Measurements from ENCODE around the gene USP37. TPM values are rescaled to one million over a fixed set of nuclear protein-coding genes. Genes with fewer than 3 reads are reported as not detected.
A peak's percentile ranks its signal among the peaks of the same experiment; 100 is the strongest.

Gene USP37
- polyA plus RNA-seq, 2 of the 4 experiments (the other 2 are of a cell fraction): 5.1 to 12.8 TPM

DNA sequence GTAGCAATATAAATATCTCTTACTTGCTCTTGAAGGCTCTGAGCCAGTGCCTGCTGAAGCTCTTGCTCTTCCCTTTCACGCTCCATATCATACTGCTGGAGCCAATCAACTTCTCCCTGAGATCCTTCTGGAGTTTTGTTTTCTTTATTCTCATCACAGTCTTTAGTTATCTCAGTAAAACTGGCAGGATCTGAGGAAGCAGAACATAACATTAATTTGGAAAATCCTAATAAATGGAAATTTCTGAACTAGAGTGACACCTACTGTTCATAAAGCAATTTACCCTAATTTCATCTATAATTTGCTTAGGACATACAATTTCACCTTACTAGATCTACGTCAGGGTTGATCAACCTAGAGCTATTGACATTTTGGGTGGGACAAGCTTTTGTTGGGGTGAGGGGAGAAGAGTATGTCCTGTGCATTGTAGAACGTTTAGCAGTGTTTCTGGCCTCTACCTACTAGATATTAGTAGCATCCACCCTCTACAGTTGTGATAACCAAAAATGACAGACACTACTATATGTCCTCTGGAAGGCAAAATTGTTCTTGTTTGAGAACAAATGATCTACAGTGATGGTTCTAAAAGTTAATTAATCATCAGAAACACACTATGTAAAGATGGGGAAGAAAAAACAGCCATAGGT, 102.0 kb downstream of the USP37 start:
- ChIA-PET POLR2A (no interaction called here), CTCF (interaction anchor here (0.5 to 3.4 kb wide), 36 partner anchors 9 to 602 kb away, joined by 3 to 23 read pairs (median 5); partner anchors contain the start of genes CATIP and PNKD)
- H3K4me1 ChIP-seq: no peaks in the 10 kb centered on the region
- H3K4me2 ChIP-seq: no peak overlapping the region
- peak in 1 of 2 experiments; percentile 23 for DNase-seq (ENCODE audit: low read depth in 1 of 2, low spot score in 1 of 2)
- H3K9me3 ChIP-seq: no peaks in the 10 kb centered on the region
- H3K27ac ChIP-seq: no peak overlapping the region
- WGBS (ENCODE audit: missing lambda C conversion rate): 47% methylated on average over 3 of the region's 3 CpGs
- H3K4me3 ChIP-seq: no peak overlapping the region
- peak; percentile 64 to 71; a peak in 5 of 6 replicates for ATAC-seq
- TF ChIP-seq HEYL (CRISPR knock-in tag; IDR thresholded peaks at IDR 0.05): no peak
- peak; percentile 60 to 66 for TF ChIP-seq RAD21 (conservative IDR thresholded peaks at IDR 0.05 in 1 of 2, IDR thresholded peaks at IDR 0.05 in 1 of 2)
- no peak for TF ChIP-seq HOXB5 (CRISPR knock-in tag; IDR thresholded peaks at IDR 0.05)
- TF ChIP-seq POLR2A (IDR thresholded peaks at IDR 0.05; ENCODE audit: low read length): no peak
- TF ChIP-seq SMC3 (IDR thresholded peaks at IDR 0.05): peak; percentile 45; the same call in 2 of the 3 replicates
- TF ChIP-seq, protein P1, sequence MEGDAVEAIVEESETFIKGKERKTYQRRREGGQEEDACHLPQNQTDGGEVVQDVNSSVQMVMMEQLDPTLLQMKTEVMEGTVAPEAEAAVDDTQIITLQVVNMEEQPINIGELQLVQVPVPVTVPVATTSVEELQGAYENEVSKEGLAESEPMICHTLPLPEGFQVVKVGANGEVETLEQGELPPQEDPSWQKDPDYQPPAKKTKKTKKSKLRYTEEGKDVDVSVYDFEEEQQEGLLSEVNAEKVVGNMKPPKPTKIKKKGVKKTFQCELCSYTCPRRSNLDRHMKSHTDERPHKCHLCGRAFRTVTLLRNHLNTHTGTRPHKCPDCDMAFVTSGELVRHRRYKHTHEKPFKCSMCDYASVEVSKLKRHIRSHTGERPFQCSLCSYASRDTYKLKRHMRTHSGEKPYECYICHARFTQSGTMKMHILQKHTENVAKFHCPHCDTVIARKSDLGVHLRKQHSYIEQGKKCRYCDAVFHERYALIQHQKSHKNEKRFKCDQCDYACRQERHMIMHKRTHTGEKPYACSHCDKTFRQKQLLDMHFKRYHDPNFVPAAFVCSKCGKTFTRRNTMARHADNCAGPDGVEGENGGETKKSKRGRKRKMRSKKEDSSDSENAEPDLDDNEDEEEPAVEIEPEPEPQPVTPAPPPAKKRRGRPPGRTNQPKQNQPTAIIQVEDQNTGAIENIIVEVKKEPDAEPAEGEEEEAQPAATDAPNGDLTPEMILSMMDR (IDR thresholded peaks at IDR 0.05): peak; percentile 74
- no peak for TF ChIP-seq EP300 (IDR thresholded peaks at IDR 0.05)
- TF ChIP-seq GATA3 (IDR thresholded peaks at IDR 0.05; ENCODE audit: borderline replicate concordance): no peak
- no peak for FAIRE-seq

DNA sequence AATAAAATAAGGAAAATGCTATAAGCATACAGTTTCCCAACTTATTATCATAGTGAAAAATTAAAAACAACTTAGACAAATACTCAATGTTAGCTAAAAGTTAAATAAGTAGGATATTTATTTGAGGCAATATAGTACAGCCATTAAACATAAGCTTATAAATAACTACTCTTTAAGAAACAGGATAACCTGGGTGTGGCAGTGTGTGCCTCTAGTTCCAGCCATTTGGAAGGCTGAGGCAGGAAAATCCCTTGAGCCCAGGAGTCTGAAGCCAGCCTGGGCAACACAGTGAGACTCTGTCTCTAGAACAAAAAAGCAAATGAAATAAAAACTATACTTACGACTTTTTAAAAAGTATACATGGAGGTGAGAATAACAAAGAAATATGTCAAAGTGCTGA, 109.6 kb downstream of the USP37 start:
- H3K4me2 ChIP-seq: no peak overlapping the region
- 92% methylated on average over 1 of the region's 1 CpG for whole genome bisulfite sequencing (ENCODE audit: missing lambda C conversion rate)
- FAIRE-seq: no peak
- no peak overlapping the region for H3K4me3 ChIP-seq
- POLR2A ChIA-PET: no interaction called here
- H3K9me3 ChIP-seq: no peaks in the 10 kb centered on the region
- no peaks in the 10 kb centered on the region for H3K4me1 ChIP-seq
- no peak for ATAC-seq
- no peak for DNase-seq (ENCODE audit: low read depth in 1 of 2, low spot score in 1 of 2)
- TF ChIP-seq ZSCAN20 (CRISPR knock-in tag; IDR thresholded peaks at IDR 0.05) (no peak), ESRRA (IDR thresholded peaks at IDR 0.05; ENCODE audit: borderline replicate concordance, low read length) (no peak), MYC (IDR thresholded peaks at IDR 0.05; ENCODE audit: borderline replicate concordance, low read length) (no peak), PHF8 (IDR thresholded peaks at IDR 0.05; ENCODE audit: borderline replicate concordance, low read depth) (no peak), RFX5 (IDR thresholded peaks at IDR 0.05) (no peak), POLR2AphosphoS2 (conservative IDR thresholded peaks at IDR 0.05; ENCODE audit: low read length) (no peak), NFE2L2 (conservative IDR thresholded peaks at IDR 0.05; ENCODE audit: low read length) (no peak), FOXS1 (CRISPR knock-in tag; IDR thresholded peaks at IDR 0.05) (no peak), FOSL2 (IDR thresholded peaks at IDR 0.05) (no peak), FOSL2 (CRISPR knock-in tag; IDR thresholded peaks at IDR 0.05) (no peak)
- TF ChIP-seq, protein P2, sequence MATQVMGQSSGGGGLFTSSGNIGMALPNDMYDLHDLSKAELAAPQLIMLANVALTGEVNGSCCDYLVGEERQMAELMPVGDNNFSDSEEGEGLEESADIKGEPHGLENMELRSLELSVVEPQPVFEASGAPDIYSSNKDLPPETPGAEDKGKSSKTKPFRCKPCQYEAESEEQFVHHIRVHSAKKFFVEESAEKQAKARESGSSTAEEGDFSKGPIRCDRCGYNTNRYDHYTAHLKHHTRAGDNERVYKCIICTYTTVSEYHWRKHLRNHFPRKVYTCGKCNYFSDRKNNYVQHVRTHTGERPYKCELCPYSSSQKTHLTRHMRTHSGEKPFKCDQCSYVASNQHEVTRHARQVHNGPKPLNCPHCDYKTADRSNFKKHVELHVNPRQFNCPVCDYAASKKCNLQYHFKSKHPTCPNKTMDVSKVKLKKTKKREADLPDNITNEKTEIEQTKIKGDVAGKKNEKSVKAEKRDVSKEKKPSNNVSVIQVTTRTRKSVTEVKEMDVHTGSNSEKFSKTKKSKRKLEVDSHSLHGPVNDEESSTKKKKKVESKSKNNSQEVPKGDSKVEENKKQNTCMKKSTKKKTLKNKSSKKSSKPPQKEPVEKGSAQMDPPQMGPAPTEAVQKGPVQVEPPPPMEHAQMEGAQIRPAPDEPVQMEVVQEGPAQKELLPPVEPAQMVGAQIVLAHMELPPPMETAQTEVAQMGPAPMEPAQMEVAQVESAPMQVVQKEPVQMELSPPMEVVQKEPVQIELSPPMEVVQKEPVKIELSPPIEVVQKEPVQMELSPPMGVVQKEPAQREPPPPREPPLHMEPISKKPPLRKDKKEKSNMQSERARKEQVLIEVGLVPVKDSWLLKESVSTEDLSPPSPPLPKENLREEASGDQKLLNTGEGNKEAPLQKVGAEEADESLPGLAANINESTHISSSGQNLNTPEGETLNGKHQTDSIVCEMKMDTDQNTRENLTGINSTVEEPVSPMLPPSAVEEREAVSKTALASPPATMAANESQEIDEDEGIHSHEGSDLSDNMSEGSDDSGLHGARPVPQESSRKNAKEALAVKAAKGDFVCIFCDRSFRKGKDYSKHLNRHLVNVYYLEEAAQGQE (IDR thresholded peaks at IDR 0.05): no peak
- TF ChIP-seq, protein P3, sequence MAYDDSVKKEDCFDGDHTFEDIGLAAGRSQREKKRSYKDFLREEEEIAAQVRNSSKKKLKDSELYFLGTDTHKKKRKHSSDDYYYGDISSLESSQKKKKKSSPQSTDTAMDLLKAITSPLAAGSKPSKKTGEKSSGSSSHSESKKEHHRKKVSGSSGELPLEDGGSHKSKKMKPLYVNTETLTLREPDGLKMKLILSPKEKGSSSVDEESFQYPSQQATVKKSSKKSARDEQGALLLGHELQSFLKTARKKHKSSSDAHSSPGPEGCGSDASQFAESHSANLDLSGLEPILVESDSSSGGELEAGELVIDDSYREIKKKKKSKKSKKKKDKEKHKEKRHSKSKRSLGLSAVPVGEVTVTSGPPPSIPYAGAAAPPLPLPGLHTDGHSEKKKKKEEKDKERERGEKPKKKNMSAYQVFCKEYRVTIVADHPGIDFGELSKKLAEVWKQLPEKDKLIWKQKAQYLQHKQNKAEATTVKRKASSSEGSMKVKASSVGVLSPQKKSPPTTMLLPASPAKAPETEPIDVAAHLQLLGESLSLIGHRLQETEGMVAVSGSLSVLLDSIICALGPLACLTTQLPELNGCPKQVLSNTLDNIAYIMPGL (CRISPR knock-in tag; IDR thresholded peaks at IDR 0.05; ENCODE audit: borderline replicate concordance): no peak
- H3K27ac ChIP-seq: no peak overlapping the region
- CTCF ChIA-PET: interaction anchor here (0.6 to 1.3 kb wide), 2 partner anchors 12 to 178 kb away, joined by 3 to 4 read pairs; no protein-coding TSS in a partner anchor
